Stromal cell of bone marrow (primary cell): ENCODE measurements around the gene KLHL11.
A peak's percentile ranks its signal among the peaks of the same experiment; 100 is the strongest.
"Not testable (repeated sequence)": the region's sequence is repeated elsewhere in the genome, so short reads cannot be mapped to it uniquely, and the experiment has no call there.

Experiments used
- DNase-seq: peaks from one replicate; pipeline ENCODE4 v3.0.0-alpha.2; 2012; ENCODE audit warnings: low read depth

KLHL11 gene

DNA sequence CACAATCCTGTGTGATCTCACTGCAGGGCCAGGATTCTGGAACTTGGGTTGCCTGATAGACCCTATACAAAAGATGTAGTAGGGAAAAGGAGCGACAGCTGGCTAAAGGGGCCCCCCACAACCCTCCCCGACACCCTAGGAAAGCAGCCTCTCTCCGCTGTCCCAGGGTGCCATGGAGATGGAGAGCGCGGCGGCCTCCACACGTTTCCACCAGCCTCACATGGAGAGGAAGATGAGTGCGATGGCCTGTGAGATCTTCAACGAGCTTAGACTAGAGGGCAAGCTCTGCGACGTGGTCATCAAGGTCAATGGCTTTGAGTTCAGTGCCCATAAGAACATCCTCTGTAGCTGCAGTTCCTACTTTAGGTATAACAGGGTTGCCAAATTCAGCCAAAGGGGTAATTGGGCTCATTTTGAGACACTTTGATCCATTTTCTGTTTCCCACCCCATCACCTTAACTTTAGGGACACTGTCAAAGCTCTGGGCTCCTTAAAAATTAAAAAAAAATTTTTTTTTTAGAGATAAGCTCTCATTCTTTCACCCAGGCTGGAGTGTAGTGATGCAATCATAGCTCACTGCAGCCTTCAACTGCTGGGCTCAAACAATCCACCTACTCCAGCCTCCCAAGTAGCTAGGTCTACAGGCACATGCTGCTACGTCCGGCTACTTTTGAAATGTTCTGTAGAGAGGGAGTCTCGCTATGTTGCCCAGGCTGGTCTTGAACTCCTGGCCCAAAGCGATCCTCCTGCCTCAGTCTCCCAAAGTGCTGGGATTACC, 27.3 kb downstream of the KLHL11 start, which contains the start of gene KLHL10:
Gene KLHL10, plus strand, starts transcription at position 65 of the 778 bp plus-strand sequence. Its CDS starts 108 bp downstream, at position 173.
- no peak for DNase-seq

DNA sequence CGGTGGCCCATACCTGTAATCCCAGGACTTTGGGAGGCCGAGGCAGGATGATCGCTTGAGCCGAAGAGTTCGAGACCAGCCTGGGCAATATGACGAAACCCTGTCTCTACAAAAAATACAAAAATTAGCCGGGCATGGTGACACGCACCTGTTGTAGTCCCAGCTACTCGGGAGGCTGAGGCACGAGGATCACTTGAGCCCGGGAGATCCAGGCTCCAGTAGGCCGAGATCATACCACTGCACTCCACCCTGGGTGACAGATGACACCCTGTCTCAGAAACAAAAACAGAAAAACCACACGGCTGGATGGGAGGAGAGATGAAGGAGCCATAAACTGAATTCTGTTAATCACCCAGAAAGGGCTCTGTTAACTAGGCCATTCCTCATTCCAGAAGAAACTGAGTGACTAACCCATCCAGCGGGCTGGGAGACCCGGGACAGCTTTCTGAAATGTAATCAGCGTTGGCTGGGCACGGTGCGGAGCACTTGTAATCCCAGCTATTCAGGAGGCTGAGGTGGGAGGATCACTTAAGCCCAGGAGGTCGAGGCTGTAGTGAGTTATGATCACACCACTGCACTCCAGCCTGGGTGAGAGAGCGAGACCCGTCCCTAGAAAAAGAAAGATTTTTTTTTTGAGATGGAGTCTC, 28.6 kb downstream of the KLHL11 start:
- DNase-seq, result no peak

DNA sequence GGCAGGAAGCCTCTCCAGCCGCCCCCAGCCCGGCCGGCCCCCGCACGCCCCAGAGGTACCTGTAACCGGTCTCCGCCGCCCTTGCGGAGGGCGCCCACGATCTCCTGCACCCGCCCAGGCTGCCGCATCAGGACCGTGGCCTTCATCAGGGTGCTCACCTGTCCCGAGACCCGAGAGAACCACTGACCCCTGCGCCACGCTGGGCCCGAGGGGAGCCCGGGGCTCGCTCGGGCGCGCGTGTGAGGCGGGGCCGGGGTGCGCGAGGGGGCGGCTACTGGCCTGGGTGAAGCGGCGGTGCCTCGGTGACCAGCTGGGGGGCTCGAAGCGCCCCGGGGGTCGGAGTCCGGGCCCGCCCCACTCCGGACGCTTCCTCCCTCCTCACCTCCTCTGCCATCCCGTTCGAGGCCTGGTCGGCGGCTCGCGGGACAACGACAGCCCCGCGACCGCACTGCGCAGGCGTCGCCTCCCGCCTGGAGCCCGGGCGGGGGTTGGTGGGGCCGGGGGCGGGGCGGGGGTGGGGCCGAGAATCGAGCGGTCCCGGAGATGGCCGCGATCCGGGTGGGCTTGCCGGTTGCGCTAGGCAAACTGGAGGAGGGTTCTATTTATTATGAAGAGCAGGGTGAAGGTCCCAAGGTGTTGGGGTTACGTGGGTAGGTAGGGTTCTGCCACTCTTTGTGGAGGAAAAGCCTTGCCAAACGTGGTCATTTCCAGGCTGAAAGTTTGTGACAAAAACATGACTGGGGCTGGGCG, 29.2 kb downstream of the KLHL11 start, which contains the start of gene NT5C3B:
Gene NT5C3B, minus strand, starts transcription at position 433 of the 750 bp plus-strand sequence. Its CDS starts 39 bp downstream, at position 394.
- no peak for DNase-seq

DNA sequence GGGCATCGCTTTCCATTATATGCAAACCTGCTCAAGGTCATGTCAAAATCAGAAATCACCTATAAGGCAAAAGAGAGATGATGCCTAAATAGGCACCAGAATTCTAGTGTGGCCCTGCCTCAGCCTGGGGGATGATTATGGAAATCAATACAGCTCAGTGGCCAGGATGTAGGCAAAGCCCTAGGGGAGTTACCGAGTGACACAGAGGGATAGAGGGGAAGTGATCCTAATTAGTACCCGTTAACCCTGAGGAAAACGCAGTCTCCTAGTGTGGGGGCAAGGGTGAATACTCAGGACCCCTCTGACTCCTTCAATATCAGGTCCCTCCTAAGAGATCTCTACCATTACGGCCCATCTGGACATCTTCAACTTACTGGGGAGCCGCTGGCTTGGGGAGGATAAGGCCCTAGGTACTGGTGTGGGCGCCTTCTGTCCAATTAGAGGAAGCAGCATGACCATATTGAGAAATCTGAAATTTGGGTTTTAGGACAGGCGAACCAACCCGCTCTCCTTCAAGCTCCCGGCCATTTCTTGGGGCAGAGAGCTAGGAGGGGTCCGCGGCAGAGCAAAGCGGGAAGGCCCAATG, 29.9 kb downstream of the KLHL11 start:
- DNase-seq, result no peak

DNA sequence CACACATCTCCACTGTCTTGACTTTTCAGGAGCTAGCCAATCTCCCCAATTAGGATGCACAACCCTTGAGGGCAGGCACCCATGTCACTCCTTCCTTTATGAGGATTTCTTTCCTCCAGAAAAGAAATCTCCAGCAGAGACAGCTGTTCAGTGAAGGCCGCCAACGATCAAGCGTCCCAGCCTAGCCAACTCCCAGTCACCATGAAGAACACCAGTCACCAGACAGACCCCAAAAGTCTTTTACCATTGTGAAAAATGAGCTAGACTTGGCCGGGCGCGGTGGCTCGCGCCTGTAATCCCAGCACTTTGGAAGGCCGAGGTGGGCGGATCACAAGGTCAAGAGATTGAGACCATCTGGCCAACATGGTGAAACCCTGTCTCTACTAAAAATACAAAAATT, 35.3 kb downstream of the KLHL11 start:
- DNase-seq, result not testable (repeated sequence)

DNA sequence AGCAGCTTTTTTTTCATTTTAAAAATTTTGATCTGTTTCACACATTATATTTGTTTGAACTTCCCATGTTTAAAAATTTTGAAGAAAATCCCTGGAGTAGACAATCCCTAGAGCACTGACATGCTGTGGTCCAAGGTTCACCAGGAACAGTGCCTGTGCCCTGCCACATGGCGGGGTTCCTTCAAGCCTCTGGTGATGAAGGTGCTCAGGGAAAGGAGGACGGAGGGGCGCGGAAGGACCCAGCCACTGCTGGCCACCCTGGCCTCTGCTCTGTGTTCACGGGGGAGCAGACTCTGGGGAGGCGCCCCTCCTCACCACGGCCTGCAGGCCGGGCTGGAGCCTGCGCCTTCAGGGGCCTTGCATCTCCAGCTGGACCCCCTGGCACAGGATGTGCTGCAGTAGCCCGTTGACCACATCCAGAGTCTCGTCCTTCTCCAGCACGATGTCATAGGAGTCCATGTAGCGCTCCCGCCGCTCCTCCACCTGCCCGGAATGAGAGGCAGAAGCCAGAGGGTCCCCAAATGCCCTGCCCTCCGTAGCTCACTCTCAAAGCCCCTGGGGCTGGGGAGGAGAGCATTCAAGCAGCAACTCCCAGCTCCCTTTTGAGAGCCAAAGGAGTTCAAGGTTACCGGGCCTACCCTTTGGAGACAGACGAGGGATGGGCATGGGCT, 39.9 kb downstream of the KLHL11 start:
- no peak for DNase-seq

DNA sequence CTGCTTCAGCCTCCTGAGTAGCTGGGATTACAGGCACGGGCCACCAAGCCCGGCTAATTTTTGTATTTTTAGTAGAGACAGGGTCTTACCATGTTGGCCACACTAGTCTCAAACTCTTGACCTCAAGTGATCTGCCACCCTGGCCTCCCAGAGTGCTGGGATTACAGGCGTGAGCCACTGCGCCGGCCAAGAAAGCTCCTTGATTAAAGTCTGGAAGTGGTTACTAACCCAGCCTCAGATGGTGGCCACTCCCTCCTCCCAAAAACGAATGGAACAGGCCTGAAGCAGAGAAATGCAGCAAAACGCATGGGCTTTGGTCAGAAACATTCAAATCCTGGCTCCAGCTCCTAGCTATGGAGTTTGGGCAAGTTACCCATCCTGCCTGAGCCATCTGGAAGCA, 41.1 kb downstream of the KLHL11 start:
- DNase-seq, result no peak

DNA sequence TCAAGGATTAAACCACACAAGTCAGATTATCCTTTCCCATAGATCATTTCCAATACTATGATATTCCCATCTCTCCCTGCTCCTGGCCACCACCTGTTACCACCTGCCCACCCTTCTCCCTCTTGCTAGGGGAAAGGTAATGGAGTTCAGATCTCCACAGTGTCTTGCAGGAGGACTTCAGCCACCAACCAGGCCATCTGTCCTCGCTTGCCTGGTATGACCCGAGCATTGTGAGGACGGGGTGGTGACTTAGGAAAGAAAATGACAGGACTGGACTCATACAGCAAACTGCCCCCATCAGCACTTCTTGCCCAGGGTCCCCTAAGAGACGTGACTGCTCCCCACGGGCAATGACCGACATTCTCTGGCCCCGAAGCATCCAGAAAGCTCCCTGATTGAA, 41.6 kb downstream of the KLHL11 start:
- no peak for DNase-seq

DNA sequence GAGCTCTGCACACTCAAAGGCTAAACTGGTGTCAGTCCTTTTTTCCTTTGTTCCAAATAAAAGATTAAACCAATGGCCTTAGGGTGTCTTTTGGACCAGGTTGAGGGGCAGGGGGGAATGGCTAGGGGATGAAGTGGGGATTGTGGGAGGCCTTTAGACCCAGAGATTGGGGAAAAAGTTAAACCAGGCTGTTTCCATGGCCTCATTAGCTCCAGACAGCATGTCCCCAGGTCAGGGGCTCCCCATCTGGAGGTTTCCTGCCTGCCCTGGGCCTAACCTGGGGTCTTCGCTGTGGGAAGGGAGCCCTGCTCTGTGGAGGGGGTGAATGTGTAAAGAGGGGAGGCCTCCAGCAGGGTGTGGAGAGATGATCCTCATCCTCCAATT, 42.1 kb downstream of the KLHL11 start:
- no peak for DNase-seq

DNA sequence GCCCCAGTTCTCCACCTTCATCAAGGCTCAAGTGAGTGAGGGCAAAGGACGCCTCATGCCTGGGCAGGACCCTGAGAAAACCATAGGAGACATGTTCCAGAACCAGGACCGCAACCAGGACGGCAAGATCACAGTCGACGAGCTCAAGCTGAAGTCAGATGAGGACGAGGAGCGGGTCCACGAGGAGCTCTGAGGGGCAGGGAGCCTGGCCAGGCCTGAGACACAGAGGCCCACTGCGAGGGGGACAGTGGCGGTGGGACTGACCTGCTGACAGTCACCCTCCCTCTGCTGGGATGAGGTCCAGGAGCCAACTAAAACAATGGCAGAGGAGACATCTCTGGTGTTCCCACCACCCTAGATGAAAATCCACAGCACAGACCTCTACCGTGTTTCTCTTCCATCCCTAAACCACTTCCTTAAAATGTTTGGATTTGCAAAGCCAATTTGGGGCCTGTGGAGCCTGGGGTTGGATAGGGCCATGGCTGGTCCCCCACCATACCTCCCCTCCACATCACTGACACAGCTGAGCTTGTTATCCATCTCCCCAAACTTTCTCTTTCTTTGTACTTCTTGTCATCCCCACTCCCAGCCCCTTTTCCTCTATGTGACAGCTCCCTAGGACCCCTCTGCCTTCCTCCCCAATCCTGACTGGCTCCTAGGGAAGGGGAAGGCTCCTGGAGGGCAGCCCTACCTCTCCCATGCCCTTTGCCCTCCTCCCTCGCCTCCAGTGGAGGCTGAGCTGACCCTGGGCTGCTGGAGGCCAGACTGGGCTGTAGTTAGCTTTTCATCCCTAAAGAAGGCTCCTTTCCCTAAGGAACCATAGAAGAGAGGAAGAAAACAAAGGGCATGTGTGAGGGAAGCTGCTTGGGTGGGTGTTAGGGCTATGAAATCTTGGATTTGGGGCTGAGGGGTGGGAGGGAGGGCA, 42.7 kb downstream of the KLHL11 start:
- no peak for DNase-seq

DNA sequence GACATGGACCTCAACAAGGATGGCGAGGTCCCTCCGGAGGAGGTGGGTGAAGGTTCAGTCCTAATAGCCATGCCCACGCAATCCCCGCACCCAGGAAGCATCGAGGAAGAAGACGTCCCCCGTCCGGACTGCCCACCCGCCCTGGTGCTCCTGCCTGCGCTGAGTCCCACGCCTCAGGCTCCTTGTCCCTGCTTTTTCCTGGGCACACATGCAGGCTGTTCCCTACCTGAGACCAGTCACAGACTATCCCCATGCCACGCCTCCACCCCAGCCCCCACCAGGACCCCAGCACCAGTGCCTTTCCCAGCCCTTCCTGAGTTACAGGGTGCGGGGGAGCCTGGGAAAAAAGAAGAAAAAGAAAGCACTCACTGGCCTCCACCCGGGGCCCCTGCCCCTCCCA, 43.4 kb downstream of the KLHL11 start:
- no peak for DNase-seq

DNA sequence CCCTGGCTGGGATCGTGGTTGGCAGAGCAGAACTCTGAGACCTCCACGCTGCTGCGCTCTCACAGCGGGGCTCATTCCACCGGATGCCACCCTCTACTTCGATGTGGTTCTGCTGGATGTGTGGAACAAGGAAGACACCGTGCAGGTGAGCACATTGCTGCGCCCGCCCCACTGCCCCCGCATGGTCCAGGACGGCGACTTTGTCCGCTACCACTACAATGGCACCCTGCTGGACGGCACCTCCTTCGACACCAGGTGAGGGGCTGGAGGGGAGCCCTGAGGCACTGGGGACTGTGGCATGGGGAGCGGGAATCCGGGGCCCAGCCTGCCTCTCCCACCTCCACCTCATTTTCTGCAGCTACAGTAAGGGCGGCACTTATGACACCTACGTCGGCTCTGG, 47.2 kb downstream of the KLHL11 start:
- no peak for DNase-seq

DNA sequence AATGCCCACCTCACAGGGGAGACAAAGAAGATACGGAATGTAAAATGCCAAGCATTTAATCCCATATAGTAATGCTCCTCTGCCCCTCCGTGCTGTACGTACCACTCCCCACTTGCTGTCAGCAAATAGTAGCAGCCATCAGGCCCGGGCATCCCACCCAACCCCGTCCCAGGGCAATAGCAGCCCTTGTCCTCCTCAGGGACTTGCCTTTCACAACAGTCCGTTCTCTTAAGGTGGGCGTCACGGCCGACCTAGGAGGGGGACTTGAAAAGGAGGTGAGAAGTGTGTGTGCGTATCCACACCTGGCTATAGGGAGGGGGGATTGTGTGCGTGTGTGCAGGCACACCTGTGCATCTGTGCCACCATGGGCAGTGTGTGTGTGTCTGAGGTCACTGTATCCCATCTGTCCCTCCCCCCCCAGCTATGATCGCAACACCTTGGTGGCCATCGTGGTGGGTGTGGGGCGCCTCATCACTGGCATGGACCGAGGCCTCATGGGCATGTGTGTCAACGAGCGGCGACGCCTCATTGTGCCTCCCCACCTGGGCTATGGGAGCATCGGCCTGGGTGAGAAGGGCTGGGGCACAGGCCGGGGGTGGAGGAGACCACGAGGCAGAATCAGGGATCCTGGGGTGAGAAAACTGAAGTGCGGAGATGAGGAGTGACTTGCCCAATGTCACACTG, 48.4 kb downstream of the KLHL11 start:
- no peak for DNase-seq

DNA sequence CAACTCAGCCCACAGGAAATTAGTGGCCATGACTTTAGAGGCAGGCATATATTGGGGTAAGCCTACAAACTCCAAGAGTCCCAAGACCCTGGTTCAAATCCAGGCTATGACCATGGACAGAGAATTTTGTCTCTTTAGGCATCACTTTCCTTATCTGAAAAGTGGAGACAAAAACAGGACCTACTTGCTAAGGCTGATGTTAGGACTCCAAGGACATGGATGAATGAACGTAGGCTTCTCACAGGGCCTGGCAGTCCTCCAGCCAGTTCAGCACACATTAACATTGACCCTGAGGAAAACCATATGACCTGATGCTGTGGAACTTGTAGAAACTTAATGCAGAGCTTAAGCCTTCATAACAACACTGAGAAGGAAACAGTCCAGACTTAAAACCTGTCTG, 51.0 kb downstream of the KLHL11 start:
- DNase-seq, result no peak

DNA sequence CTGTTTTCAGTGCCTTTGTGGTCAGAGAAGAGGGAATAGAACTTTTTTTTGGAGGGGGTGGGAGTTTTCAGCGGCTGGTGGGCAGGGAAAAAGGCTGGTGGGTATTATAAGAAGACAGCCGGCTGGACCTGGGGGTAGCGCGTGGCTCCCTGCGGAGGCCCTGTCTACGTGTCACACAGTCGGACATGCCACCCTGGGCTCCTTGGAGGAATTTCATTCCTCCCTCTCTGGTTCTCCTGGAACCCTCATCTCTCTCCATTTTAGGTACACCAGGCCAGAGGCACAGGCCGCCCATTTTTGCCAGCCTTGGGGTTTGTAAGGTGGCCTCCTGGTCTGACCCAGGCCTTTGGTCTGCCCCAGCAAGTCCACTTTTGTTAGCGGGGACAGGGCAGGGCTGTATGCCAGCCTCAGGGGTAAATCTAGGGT, 51.5 kb downstream of the KLHL11 start:
- no peak for DNase-seq

DNA sequence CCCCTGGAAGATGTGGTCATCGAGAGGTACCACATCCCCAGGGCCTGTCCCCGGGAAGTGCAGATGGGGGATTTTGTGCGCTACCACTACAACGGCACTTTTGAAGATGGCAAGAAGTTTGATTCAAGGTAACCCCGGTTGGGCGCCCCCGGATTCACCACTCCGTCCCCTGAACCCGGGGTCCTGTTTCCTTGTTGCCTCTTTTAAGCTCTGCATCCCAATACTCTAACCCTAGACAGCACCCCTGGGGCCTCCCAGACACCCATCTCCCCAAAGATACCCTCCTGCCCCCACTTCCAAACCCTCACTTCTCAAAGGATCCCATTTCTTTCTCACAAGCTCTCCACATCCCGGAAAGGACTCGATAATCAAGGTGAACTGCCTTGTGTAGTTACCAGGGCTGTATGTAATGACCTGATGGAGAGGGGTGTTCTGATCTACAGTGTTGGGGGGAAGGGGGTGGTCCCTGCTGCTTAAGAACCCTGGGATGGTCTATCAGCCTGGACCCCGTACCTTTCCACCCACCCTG, 52.0 kb downstream of the KLHL11 start:
- DNase-seq, result no peak

DNA sequence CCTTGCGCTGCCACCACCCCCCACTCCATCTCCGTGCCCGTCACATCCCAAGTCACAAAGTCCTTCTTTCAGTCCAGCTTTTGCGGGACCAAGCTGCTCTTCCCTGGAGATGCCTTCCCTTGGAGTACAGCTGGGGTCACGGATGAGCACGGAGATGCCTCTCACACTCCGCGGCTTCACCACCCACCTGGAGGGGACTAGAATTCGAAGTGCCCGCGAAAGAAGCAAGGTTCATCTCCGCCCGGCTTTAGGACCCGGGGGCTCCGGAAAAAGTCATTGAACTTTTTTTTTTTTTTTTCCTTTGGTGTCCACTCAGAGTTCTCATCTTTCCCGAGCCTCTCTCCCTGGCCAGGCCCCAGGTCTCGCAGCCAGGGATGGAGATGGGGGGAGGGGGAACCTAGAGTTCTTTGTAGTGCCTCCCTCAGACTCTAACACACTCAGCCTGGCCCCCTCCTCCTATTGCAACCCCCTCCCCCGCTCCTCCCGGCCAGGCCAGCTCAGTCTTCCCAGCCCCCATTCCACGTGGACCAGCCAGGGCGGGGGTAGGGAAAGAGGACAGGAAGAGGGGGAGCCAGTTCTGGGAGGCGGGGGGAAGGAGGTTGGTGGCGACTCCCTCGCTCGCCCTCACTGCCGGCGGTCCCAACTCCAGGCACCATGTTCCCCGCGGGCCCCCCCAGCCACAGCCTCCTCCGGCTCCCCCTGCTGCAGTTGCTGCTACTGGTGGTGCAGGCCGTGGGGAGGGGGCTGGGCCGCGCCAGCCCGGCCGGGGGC, 52.7 kb downstream of the KLHL11 start, which contains the start of gene FKBP10:
Gene FKBP10, plus strand, starts transcription at position 624 of the 771 bp plus-strand sequence. Its CDS starts 31 bp downstream, at position 655.
- DNase-seq, result peak; percentile 83

DNA sequence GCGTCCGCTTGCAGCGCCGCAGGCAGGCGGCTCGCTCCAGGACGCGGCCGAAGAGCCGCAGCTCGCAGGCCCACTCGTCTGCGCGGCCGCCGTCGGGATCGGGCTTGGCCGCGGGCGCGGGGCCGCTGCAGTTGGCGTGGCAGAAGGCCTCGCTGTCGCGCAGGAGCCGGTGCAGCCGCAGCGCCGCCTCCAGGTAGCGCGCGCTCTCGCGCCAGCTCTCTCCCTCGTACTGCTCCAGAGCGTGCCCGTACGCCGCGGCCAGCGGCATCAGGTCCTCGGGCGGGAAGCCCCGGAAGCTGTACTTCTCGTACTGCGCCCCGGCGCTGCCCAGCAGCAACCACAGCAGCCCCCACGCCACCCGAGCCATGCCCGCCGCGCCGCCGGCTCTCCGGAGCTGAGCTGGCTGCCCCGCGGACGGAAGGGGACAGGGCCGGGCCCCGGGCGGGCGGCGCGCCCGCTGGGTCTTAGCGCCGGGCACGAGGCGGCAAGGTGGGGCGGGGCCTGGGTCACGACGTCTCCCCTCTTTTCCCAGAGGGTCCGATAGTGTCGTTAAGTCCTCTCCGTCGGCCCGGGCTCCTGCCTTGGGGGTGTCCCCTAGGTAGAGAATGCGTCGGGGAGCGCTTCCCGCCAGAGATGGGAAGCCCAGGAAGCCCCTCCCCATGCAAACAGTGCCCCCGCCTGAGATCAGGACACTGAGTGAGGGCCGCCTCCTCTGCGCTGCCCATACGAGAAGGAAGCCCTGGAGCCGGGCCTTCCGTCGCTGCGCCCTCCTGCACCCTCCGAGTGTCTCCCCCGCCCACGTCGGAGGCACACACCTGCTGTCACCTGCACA, 53.5 kb downstream of the KLHL11 start, which contains the start of gene P3H4:
Gene P3H4, minus strand, starts transcription at position 401 of the 832 bp plus-strand sequence. Its CDS starts 34 bp downstream, at position 367.
- peak; percentile 63 for DNase-seq
